HG02610 (cell line): Measurements from ENCODE around the gene PGM2L1.
"Not testable (repeated sequence)": the region's sequence is repeated elsewhere in the genome, so short reads cannot be mapped to it uniquely, and the experiment has no call there.

Source experiments
- ATAC-seq: cut with Tn5 transposase; IDR thresholded peaks from one replicate; pipeline ENCODE4 v1.9.1; 2021; ENCODE audit warnings: mild to moderate bottlenecking, moderate library complexity; ENCODE audit not compliant: unreplicated experiment

Gene PGM2L1

GRCh38 chr11:74341921-74342320, 56.3 kb downstream of the PGM2L1 start:
- no peak for ATAC-seq

GRCh38 chr11:74339619-74340018, 58.6 kb downstream of the PGM2L1 start:
- no peak for ATAC-seq

- no peak for ATAC-seq
These were observed 59.3 kb downstream of the PGM2L1 start for GRCh38 chr11:74338963-74339362.

- ATAC-seq = no peak
These were observed 65.0 kb downstream of the PGM2L1 start for GRCh38 chr11:74333193-74333592.

GRCh38 chr11:74332291-74332690, 65.9 kb downstream of the PGM2L1 start:
- no peak for ATAC-seq

- ATAC-seq = not testable (repeated sequence)
These were observed 67.2 kb downstream of the PGM2L1 start for GRCh38 chr11:74331000-74331399.

- ATAC-seq = no peak
These were observed 68.0 kb downstream of the PGM2L1 start for GRCh38 chr11:74330075-74330858.

GRCh38 chr11:74327076-74327475, 71.2 kb downstream of the PGM2L1 start:
- no peak for ATAC-seq

- ATAC-seq = no peak
These were observed 71.6 kb downstream of the PGM2L1 start for GRCh38 chr11:74326665-74327064.

- no peak for ATAC-seq
These were observed 72.3 kb downstream of the PGM2L1 start for GRCh38 chr11:74325649-74326645.

GRCh38 chr11:74322667-74323066, 75.6 kb downstream of the PGM2L1 start:
- no peak for ATAC-seq

GRCh38 chr11:74321487-74322188, 76.6 kb downstream of the PGM2L1 start:
- no peak for ATAC-seq

GRCh38 chr11:74320538-74320937, 77.7 kb downstream of the PGM2L1 start:
- no peak for ATAC-seq

GRCh38 chr11:74319139-74319816, 79.0 kb downstream of the PGM2L1 start:
- no peak for ATAC-seq

- ATAC-seq = no peak
These were observed 79.8 kb downstream of the PGM2L1 start for GRCh38 chr11:74318241-74318932.

GRCh38 chr11:74316772-74317505, 81.3 kb downstream of the PGM2L1 start:
- ATAC-seq = no peak

- no peak for ATAC-seq
These were observed 85.9 kb downstream of the PGM2L1 start for GRCh38 chr11:74312326-74312725.

GRCh38 chr11:74311352-74311926, 86.8 kb downstream of the PGM2L1 start, which contains the start of gene P4HA3:
P4HA3 (minus strand) TSS chr11:74311640; CDS start chr11:74311611, 29 bp downstream.
- ATAC-seq = no peak

GRCh38 chr11:74310857-74311256, 87.4 kb downstream of the PGM2L1 start:
- ATAC-seq = no peak
